HG03064 (cell line): ENCODE data around the gene PIMREG.
"Not testable (repeated sequence)": the region's sequence is repeated elsewhere in the genome, so short reads cannot be mapped to it uniquely, and the experiment has no call there.

Source experiments
- ATAC-seq: cut with Tn5 transposase; IDR thresholded peaks from one replicate; pipeline ENCODE4 v1.9.1; 2021; ENCODE audit warnings: low read depth; ENCODE audit not compliant: unreplicated experiment

PIMREG gene

GRCh38 chr17:6476076-6476809 lies 32.0 kb downstream of the PIMREG start:
- ATAC-seq: no peak

DNA sequence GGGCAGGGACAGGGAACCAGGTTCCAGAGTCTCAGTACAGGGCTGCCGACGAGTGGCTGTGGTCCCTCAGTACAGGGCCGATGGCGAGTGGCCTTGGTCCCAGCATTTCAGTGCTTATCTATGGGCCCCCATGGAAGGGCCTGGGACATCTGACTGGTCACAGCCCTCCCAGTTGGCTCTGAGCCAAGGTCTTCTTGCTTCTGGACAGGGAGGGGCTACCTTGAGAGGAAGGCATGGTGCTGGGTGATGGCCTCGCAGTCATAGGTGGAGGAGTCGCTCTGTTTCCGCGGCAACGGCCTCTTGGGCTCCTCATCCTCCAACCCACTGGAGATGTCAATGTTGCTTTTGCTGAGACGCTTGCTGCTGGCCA lies 32.5 kb downstream of the PIMREG start:
- ATAC-seq: no peak

GRCh38 chr17:6477831-6478383 lies 33.7 kb downstream of the PIMREG start:
- no peak for ATAC-seq

GRCh38 chr17:6478486-6478885 lies 34.2 kb downstream of the PIMREG start:
- ATAC-seq: no peak

DNA sequence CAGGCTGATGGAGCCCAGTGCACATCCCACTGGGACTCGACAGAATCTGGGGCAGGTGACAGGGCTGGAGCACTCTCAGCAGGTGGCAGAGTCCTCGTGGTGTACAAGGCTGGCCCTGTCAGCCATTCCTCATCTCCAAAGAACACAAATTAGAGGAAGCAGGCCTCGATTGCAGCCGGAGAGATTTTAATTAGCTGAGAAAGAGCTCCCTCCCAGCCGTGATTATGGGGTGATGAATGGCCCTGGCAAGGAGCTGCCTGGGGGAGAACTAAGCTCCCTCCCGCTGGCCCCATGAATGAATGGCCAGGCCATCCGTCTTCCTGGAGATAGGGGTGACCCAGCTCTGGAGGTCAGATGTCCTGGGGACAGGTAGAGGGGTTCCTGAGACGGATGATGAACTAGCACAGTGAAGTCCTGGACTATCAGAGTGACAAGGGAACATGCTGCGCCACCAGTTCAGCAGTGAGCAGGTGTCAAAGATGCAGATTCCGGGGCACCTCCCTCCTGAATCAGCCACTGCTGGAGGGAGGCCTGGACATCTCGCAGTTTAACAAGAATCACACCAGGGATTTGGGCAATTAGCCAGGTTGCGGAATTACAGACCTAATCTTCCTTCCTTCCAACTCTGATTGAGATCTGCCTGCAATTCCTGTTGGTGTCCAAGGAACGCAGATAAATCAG lies 35.5 kb downstream of the PIMREG start:
- no peak for ATAC-seq

- no peak for ATAC-seq
Measured at GRCh38 chr17:6480303-6480675, 36.0 kb downstream of the PIMREG start.

DNA sequence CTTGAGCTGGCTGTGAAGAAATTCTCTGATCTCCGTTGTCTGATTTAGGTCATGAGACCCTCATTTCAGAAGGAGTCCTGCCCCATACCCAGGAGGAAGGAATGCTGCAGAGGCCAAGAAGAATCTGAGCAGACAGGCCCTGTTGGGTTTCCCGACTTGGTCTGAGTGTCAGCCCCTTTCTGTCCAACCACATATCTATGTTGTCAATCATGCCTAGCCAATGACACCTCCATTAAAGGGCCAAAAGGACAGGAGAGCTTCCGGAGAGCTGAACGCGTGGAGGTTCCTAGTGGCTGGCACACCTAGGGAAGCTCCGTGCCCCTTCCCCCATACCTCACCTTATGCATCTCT lies 37.8 kb downstream of the PIMREG start:
- ATAC-seq: no peak

GRCh38 chr17:6482796-6483195 lies 38.5 kb downstream of the PIMREG start:
- not testable (repeated sequence) for ATAC-seq

- no peak for ATAC-seq
Measured at GRCh38 chr17:6483507-6483906, 39.3 kb downstream of the PIMREG start.

DNA sequence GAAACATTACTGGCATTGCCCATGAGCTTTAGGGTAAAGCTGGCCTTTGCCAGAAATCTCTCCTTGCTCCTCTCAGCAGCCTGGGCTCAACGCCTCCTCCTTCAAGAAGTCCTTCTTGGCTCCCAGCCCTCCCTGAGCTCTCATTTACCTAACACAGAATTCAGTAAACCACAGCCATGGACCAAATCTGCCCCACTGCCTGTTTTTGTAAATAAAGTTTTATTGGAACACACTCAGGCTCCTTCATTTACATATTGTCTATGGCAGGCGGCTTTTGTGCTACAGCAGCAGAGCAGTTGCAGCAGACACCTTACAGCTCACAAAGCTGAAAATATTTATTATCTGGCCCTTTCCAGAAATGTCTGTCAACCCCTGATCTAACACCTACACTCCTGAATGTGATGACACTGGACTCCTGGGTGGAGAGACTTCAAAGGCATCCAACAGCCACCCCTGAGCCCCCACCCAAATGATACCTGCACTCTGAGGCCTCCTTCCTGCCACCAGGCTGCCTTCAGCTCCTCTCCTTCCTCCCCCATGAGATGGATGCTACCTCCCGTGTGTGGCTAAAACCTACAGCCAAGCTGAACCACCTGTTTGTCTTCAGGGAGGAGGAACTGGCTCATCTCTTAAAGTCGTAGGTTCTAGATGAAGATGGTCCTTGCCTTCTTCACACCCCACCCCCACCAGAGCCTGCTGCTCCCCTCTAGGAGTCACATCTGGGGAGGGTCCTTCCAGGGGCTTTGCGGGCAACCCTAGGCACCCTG lies 41.6 kb downstream of the PIMREG start:
- no peak for ATAC-seq

- ATAC-seq: no peak
Measured at GRCh38 chr17:6487251-6488007, 43.2 kb downstream of the PIMREG start.

DNA sequence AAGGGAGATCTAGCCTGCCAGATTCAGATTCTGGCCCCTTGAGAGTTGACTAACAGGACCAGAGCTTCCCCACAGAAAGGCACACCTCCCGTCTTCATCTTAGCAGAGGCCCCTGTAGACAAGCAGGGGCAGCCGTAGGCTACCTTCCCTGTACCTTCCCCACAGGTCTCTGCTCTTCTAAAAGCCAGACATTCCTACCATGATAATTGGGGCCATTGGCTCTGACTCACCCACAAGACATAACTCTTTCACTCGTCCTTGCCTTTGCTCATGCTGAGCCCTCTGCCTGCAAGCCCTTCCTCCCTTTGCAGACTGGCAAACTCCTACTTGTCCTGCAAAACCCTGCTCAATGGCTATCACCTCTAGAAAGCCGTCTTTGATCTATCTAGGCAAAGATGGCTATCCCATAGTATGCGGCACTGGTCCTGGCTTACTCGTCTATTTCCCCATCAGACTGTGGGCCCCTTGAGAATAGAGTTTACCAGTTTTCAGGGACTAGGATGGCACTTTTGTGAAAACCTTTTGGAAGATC lies 43.8 kb downstream of the PIMREG start:
- ATAC-seq: no peak

GRCh38 chr17:6489016-6489550 lies 44.8 kb downstream of the PIMREG start:
- ATAC-seq: no peak

- ATAC-seq: no peak
Measured at GRCh38 chr17:6491071-6491700, 46.9 kb downstream of the PIMREG start.

GRCh38 chr17:6492892-6493674 lies 48.8 kb downstream of the PIMREG start:
- no peak for ATAC-seq

DNA sequence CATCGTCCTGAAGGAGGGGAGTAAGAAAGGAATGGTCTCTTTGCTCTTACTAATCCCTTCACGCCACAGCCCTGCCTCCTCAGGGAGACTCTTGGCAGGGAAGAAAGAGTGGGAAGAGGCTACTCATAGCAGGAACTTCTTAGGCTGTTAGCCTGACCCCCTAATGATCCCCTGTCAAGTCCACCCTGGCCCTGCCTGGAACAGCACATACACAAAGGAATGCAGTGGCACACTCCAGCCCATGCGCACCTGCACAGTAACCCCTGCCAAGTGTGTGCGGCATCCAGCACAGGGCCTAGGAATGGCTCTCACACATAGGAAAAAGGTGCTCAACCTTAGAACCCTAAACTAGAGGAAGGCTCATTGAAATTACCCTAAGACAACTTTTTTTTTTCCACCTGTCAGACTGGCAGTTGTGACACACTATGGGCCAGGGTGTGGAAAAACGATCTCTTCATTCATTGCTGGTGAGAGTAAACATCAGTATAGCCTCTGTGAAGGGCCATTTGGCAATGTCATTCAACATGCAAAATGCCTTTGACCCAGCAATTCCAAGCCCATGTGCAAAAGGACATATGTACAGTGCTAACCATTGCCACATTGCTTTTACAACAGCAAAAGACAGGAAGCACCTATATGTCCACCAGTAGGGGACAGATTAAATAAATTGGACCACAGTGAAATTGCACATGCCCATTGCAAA lies 50.1 kb downstream of the PIMREG start:
- no peak for ATAC-seq

DNA sequence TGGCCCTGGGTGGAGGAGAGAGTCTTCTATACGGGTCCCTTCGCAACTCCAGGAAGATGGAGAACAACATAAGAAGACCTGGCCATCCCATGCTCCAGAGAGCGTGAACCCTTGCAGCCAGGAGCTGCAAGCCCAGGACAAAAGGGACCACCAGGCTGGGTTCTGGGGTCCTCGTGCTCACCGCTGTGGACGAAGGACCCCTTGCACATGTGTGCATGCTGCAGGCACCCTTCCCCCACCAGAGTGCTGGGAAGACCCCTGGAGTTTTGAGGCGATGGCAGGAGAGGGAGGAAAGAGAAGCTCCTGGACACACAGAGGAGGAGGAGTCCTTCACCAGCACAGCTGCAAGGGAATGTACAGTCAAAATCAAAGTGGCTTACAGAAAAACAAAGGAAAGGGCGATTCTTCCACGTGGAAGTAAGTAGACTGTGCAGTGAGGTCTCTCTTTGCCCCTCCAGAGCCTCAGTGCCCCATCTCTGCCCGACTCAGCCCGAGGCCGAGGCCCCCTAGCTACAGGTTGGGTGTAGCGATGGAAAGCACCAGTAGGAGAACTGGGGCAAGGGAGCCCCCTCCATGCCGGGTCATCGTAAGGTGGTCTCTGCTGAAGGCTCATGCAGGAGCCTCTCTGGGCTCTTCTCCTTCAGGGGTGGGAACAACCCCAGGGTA lies 51.3 kb downstream of the PIMREG start:
- ATAC-seq: no peak

DNA sequence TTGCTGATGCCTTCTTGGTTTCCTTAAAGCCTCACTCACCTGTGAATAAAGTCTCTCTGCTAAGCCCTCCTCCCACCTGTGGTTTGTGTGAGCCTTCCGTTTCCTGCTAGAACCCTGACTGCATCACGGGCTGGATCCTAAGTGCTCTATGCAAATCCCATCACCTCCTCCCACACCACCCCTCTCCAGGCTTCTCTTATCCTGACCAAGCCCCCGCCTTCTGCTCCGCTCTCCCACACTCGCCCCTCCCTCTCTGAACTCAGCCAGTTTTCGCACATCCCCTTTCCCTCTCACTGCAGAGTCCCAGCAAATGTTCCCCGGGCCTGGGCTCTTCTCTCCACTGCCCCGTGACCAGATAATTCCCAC lies 51.8 kb downstream of the PIMREG start:
- ATAC-seq: no peak
